A673 (cell line): ENCODE measurements around the gene AHNAK2.

ENCODE experiments used
- EZH2 ChIP-seq: fragments of 200-600 bp; sonication (generic); IDR thresholded peaks from 2 replicates; pipeline ENCODE4 v1.6.1; 2017; ENCODE audit warnings: borderline replicate concordance, low read depth, mild to moderate bottlenecking, mixed read lengths, antibody characterized with exemption, low read length; ENCODE audit not compliant: poor library complexity, severe bottlenecking
- TF ChIP-seq, protein P1 (sequence below): fragments of 300-800, 200-600 bp; sonication (generic); conservative IDR thresholded peaks from 2 replicates; pipeline ENCODE4 v1.5.1; 2017; ENCODE audit warnings: low read depth, mild to moderate bottlenecking, antibody characterized with exemption, low read length, moderate library complexity, mixed read lengths

DNA sequence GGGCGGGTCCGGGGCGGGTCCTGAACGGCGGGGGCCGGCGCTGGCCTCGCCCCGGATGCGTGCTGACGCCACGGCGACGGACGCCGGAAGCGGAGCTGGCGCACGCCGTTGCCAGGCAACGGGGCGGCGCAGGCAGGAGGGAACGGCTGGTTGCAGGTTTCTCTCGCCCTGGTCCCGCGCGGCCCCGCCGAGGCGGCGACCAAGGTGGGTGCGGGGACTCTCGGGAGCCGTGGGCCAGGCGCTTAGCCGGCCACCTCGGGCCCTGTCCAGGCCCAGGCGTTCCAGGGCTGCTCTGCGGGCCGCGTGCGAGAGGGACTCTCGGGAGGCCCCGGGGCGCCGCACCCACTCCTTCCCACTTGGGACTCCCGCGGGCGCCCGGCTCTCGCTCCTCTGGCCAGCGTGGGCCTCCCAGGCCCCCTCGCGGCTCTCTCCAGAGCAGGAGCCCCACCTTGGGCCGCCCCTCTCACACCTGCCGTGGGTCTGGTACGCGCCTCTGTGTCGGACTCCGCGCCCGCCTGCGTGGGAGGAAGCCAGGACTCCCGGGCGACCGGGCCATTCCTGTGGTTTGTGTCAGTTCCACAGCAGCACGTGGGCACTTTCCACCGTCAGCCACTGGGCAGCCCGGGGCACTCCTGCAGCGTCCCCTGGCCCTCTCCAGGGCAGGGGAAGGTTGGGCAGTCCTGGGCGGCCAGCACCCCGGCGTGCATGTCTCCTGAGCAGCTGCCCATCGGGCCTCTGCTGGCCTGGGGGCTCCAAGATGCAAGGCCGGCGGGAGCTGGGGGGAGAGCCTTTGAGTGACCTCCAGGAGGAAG is 7.7 kb upstream of the AHNAK2 start, which contains the start of gene CLBA1:
- TF ChIP-seq, protein P1, sequence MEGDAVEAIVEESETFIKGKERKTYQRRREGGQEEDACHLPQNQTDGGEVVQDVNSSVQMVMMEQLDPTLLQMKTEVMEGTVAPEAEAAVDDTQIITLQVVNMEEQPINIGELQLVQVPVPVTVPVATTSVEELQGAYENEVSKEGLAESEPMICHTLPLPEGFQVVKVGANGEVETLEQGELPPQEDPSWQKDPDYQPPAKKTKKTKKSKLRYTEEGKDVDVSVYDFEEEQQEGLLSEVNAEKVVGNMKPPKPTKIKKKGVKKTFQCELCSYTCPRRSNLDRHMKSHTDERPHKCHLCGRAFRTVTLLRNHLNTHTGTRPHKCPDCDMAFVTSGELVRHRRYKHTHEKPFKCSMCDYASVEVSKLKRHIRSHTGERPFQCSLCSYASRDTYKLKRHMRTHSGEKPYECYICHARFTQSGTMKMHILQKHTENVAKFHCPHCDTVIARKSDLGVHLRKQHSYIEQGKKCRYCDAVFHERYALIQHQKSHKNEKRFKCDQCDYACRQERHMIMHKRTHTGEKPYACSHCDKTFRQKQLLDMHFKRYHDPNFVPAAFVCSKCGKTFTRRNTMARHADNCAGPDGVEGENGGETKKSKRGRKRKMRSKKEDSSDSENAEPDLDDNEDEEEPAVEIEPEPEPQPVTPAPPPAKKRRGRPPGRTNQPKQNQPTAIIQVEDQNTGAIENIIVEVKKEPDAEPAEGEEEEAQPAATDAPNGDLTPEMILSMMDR = no peak
- no peak for TF ChIP-seq EZH2
